ENCODE measurements around the gene SESN1. TPM values are rescaled to one million over a fixed set of nuclear protein-coding genes. Genes with fewer than 3 reads are reported as not detected.
A peak's percentile ranks its signal among the peaks of the same experiment; 100 is the strongest.

SESN1 gene
- total and polyA plus RNA-seq, 2 donors (not counting 1 experiment from before 2014, with no cell fraction given) = 16.2 to 28.6 TPM

- Mint-ChIP-seq H3K4me1 (peaks cover 57% of the 10 kb centered on the region), H3K9me3 (ENCODE audit: insufficient read depth) (no peaks in the 10 kb centered on the region), H3K4me3 (peak overlapping the region; percentile 42), H3K27ac (no peak overlapping the region), H3K27me3 (no peaks in the 10 kb centered on the region)
- DNase-seq (no peak), ATAC-seq (ENCODE audit: low read depth) (no peak)
- no peak overlapping the region for H3K27ac ChIP-seq (ENCODE audit: low read length in 2 of 2)
- H3K79me2 ChIP-seq (ENCODE audit: control insufficient read depth, insufficient read depth, low read length) = peaks cover 46% of the 10 kb centered on the region
- peak overlapping the region; percentile 89 for H3K4me2 ChIP-seq (replicated peaks; ENCODE audit: low read depth, low read length, poor library complexity, severe bottlenecking)
- H3K36me3 ChIP-seq (replicated peaks in 1 of 2; ENCODE audit: control extremely low read depth in 1 of 2, control insufficient read depth in 1 of 2, extremely low read depth in 1 of 2, insufficient read depth in 2 of 2, low read length in 1 of 2) = no peaks in the 10 kb centered on the region
- peak overlapping the region in 1 of 5 experiments; percentile 18 for H3K4me3 ChIP-seq (ENCODE audit: control extremely low read depth in 1 of 5, extremely low read depth in 1 of 5, insufficient read depth in 1 of 5, low read depth in 2 of 5, low read length in 4 of 5)
- no peak overlapping the region for H3K9ac ChIP-seq (ENCODE audit: low read length)
- H3K9me3 ChIP-seq (ENCODE audit: control extremely low read depth in 1 of 3, control insufficient read depth in 2 of 3, insufficient read depth in 1 of 3, low read length in 2 of 3) = no peaks in the 10 kb centered on the region
- peaks cover 28 to 29% of the 10 kb centered on the region in 2 donors for H3K4me1 ChIP-seq (ENCODE audit: control insufficient read depth in 2 of 2, insufficient read depth in 2 of 2, low read length in 2 of 2)
- no CpG with 5 or more reads among the region's 1 CpG for WGBS (ENCODE audit: insufficient coverage)
- POLR2A ChIA-PET = no interaction called here
- CTCF ChIA-PET = interaction anchor here (1.1 to 2.2 kb wide), 2 partner anchors 17 to 18 kb away, joined by 3 to 8 read pairs; no protein-coding TSS in a partner anchor
- TF ChIP-seq EZH2 (IDR thresholded peaks at IDR 0.05; ENCODE audit: borderline replicate concordance, insufficient read depth, low read depth, low read length, poor library complexity, severe bottlenecking) = no peak
- TF ChIP-seq, protein P1, sequence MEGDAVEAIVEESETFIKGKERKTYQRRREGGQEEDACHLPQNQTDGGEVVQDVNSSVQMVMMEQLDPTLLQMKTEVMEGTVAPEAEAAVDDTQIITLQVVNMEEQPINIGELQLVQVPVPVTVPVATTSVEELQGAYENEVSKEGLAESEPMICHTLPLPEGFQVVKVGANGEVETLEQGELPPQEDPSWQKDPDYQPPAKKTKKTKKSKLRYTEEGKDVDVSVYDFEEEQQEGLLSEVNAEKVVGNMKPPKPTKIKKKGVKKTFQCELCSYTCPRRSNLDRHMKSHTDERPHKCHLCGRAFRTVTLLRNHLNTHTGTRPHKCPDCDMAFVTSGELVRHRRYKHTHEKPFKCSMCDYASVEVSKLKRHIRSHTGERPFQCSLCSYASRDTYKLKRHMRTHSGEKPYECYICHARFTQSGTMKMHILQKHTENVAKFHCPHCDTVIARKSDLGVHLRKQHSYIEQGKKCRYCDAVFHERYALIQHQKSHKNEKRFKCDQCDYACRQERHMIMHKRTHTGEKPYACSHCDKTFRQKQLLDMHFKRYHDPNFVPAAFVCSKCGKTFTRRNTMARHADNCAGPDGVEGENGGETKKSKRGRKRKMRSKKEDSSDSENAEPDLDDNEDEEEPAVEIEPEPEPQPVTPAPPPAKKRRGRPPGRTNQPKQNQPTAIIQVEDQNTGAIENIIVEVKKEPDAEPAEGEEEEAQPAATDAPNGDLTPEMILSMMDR (IDR thresholded peaks at IDR 0.05) = no peak
- no peaks in the 10 kb centered on the region for H4K20me1 ChIP-seq (ENCODE audit: control insufficient read depth, insufficient read depth, low read length, poor library complexity, severe bottlenecking)
- intact Hi-C loops (cut with micrococcal nuclease) = loop anchor here (5.0 to 10.0 kb wide), 3 partner anchors 93 to 1137 kb away; partner anchors contain the start of gene SEC63
- no peaks in the 10 kb centered on the region for H3K27me3 ChIP-seq (replicated peaks in 1 of 4; ENCODE audit: control extremely low read depth in 1 of 4, control insufficient read depth in 3 of 4, insufficient read depth in 4 of 4, low read length in 3 of 4)
- no peak overlapping the region for H2AFZ ChIP-seq (ENCODE audit: insufficient read depth, low read depth, low read length, poor library complexity, severe bottlenecking)
Measured at GRCh38 chr6:109092074-109092473, 2.6 kb downstream of the SESN1 start.

GRCh38 chr6:109091314-109092024 is 3.2 kb downstream of the SESN1 start:
- 93% methylated on average over 2 of the region's 5 CpGs for WGBS (ENCODE audit: insufficient coverage)
- TF ChIP-seq, protein P1 (IDR thresholded peaks at IDR 0.05) = no peak
- TF ChIP-seq EZH2 (IDR thresholded peaks at IDR 0.05; ENCODE audit: borderline replicate concordance, insufficient read depth, low read depth, low read length, poor library complexity, severe bottlenecking) = no peak
- Histone ChIP-seq H3K4me1 (ENCODE audit: control insufficient read depth in 2 of 2, insufficient read depth in 2 of 2, low read length in 2 of 2) (peaks cover 28 to 29% of the 10 kb centered on the region in 2 donors), H3K4me2 (replicated peaks; ENCODE audit: low read depth, low read length, poor library complexity, severe bottlenecking) (peak overlapping the region; percentile 89), H3K9me3 (ENCODE audit: control extremely low read depth in 1 of 3, control insufficient read depth in 2 of 3, insufficient read depth in 1 of 3, low read length in 2 of 3) (no peaks in the 10 kb centered on the region), H3K27ac (ENCODE audit: low read length in 2 of 2) (no peak overlapping the region), H2AFZ (ENCODE audit: insufficient read depth, low read depth, low read length, poor library complexity, severe bottlenecking) (no peak overlapping the region), H3K79me2 (ENCODE audit: control insufficient read depth, insufficient read depth, low read length) (peaks cover 46% of the 10 kb centered on the region), H3K9ac (ENCODE audit: low read length) (no peak overlapping the region), H3K36me3 (replicated peaks in 1 of 2; ENCODE audit: control extremely low read depth in 1 of 2, control insufficient read depth in 1 of 2, extremely low read depth in 1 of 2, insufficient read depth in 2 of 2, low read length in 1 of 2) (no peaks in the 10 kb centered on the region), H4K20me1 (ENCODE audit: control insufficient read depth, insufficient read depth, low read length, poor library complexity, severe bottlenecking) (no peaks in the 10 kb centered on the region), H3K4me3 (ENCODE audit: control extremely low read depth in 1 of 5, extremely low read depth in 1 of 5, insufficient read depth in 1 of 5, low read depth in 2 of 5, low read length in 4 of 5) (no peak overlapping the region), H3K27me3 (replicated peaks in 1 of 4; ENCODE audit: control extremely low read depth in 1 of 4, control insufficient read depth in 3 of 4, insufficient read depth in 4 of 4, low read length in 3 of 4) (no peaks in the 10 kb centered on the region)
- H3K27me3 Mint-ChIP-seq = no peaks in the 10 kb centered on the region
- POLR2A ChIA-PET = no interaction called here
- H3K4me1 Mint-ChIP-seq = peaks cover 55% of the 10 kb centered on the region
- no peak for ATAC-seq (ENCODE audit: low read depth)
- peak overlapping the region; percentile 42 for H3K4me3 Mint-ChIP-seq
- intact Hi-C loops (cut with micrococcal nuclease) = loop anchor here (5.0 to 10.0 kb wide), 3 partner anchors 93 to 1137 kb away; partner anchors contain the start of gene SEC63
- CTCF ChIA-PET = interaction anchor here (0.7 to 2.2 kb wide), 4 partner anchors 16 to 551 kb away, joined by 3 to 8 read pairs (median 4); no protein-coding TSS in a partner anchor
- no peaks in the 10 kb centered on the region for H3K9me3 Mint-ChIP-seq (ENCODE audit: insufficient read depth)
- H3K27ac Mint-ChIP-seq = no peak overlapping the region
- DNase-seq = no peak
